Left cardiac atrium (tissue), 4 donors: ENCODE results near the gene TRIM45. TPM values are rescaled to one million over a fixed set of nuclear protein-coding genes. Genes with fewer than 3 reads are reported as not detected.
"Not testable (repeated sequence)": the region's sequence is repeated elsewhere in the genome, so short reads cannot be mapped to it uniquely, and the experiment has no call there.

Experiments used
- ATAC-seq, 2 donors: fragments of 200-7000 bp; cut with Tn5 transposase; one replicate each; pipeline ENCODE4 v1.9.1; 2020; ENCODE audit warnings: mild to moderate bottlenecking in 2 of 2, moderate library complexity in 2 of 2
- DNase-seq: peaks from one replicate; pipeline ENCODE4 v3.0.0-alpha.2; 2020
- intact Hi-C, 2 donors: fragments of 100-400 bp; cut with DNase I; formaldehyde crosslinking; loops; one replicate each; pipeline versions ENCODE4 v1.14.1 to v1.15.1; 2022 to 2023
- long read RNA-seq: library from polyadenylated mRNA; unstranded; transcript quantifications from one replicate; pipeline ENCODE4 v2.0.0, GENCODE V29; 2021
- total RNA-seq, 2 donors: library from RNA; stranded (reverse); fragmentation: NEBNext Ultra II Directional; extraction: Animal tissue kit (Norgen Biotek cat#: 25700); gene quantifications; one replicate each; pipeline ENCODE4 v1.2.1, GENCODE V29; 2021
- donor health status: DM: no; HTN: yes; CAD: no.
- donor health status: DM: no; HTN: yes; CAD: no; lungs with severe emphysema.
- donor health status: DM: yes; HTN: yes; CAD: no.
- donor health status: Dilated cardiomyopathy.

TRIM45 gene
- 10 to 100 TPM in 1 of 2 donors, 1 to 10 TPM in 1; 8.2 to 14.3 TPM for total RNA-seq
- long read RNA-seq, partial matches to known transcripts: 2 of 13 reads
- long read RNA-seq, other reads (novel, unspliced or antisense): 10 of 13 reads

DNA sequence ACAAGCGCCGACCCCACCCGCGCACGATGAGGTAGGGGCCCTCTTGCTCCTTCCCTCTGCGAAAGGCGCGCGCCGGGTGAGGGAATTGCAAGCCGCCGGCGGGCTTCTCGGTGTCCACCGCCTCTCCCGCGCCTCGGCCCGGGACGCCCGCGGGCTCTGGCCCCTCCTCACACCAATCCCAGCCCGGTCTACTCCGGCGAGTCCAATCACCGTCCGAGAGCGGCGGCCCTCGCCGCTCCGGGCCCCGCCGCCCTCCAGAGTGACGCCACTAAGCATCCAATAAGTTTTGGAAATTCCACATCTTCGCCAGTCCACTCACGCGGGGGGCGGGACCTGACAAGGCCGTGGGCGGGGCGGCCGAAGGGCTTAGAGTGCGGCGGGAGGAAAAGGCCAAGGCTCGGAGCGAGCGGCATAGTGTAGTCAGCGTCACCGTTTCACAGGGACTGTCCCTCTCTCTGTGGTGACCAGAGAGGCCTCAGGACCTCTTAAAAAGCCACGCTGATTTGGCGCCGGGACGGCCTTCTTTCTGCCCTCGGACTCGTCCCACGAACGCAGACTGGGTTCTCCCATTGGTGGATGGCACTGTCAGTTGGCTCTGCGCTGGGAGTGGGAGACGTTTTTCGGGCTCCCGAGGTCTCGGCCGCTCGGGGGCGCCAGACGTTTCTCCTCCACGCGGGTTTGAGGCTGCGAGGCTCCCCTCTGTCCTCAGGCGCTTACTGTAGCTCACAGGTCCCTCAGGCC lies at the start of gene TRIM45:
Gene TRIM45, minus strand, starts transcription at position 161 of the 741 bp plus-strand sequence. CDS start 548 bp downstream, outside the sequence.
- peak; percentile 97 to 99 for ATAC-seq
- intact Hi-C loops: loop anchor here in 1 of 2 donors (5.0 to 10.0 kb wide), 3 partner anchors 113 to 246 kb away; partner anchors contain the start of gene MAN1A2
- DNase-seq: peak; percentile 97

- no peak for DNase-seq
- ATAC-seq: no peak
- intact Hi-C loops: no loop called here
These were observed 48.5 kb upstream of the TRIM45 start for GRCh38 chr1:117169871-117170596.

GRCh38 chr1:117167402-117167801 lies 45.9 kb upstream of the TRIM45 start:
- DNase-seq: no peak
- intact Hi-C loops: no loop called here
- no peak for ATAC-seq

- intact Hi-C loops: no loop called here
- no peak for ATAC-seq
- no peak for DNase-seq
These were observed 44.5 kb upstream of the TRIM45 start for GRCh38 chr1:117166076-117166475.

GRCh38 chr1:117164209-117164608 lies 42.7 kb upstream of the TRIM45 start:
- DNase-seq (no peak), ATAC-seq (no peak)
- intact Hi-C loops: no loop called here

DNA sequence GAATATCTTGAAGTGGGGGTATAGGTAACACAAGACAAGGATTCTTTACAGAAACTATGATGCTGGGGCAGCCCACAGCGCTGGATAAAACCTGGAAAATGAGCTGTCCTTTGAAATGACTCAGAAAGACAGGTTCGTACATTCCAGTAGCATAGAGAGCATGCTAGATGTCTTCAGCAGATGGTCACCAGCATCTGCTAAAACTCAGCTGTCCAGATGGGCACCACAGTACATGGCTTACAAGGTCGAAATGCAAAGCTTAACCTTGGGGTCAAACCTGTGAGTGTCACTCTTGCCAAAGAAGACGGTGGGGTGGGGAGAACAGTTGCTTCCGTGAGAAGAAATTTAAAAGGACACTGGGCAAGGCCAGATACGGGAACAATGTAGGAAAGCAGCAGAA lies 41.3 kb upstream of the TRIM45 start:
- DNase-seq: no peak
- intact Hi-C loops: no loop called here
- no peak for ATAC-seq

- no peak for DNase-seq
- no peak for ATAC-seq
- intact Hi-C loops: no loop called here
These were observed 40.3 kb upstream of the TRIM45 start for GRCh38 chr1:117161887-117162286.

DNA sequence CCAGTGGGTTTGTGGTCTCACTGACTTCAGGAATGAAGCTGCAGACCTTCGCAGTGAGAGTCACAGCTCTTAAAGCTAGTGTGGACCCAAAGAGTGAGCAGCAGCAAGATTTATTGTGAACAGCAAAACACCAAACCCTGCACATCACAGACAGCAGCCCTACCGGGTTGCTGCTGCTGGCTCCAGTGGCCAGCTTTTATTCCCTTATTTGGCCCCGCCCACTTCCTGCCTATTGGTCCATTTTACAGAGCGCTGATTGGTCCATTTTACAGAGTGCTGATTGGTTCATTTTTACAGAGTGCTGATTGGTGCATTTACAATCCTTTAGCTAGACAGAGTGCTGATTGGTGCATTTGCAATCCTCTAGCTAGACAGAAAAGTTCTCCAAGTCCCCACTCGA lies 29.8 kb upstream of the TRIM45 start:
- intact Hi-C loops, ATAC-seq, DNase-seq: not testable (repeated sequence)

DNA sequence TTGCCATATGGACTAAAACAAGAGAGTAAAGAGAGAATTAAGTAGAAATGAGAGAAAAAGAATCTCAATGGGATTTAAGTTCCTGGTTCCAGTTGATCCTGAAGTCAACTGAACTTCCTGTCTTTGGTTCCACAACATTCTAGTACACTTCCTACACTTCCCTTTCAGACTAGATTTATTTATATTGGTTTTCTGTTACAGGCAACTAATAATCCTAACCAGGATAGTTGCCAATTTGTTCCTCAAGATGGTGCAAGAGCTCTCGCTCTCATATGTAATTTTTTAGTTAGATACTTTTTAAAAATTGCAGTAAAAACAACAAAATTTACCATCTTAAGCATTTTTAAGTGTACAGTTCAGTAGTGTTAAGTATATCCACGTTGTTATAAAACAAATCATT lies 28.8 kb upstream of the TRIM45 start:
- DNase-seq (no peak), ATAC-seq (no peak)
- intact Hi-C loops: no loop called here

DNA sequence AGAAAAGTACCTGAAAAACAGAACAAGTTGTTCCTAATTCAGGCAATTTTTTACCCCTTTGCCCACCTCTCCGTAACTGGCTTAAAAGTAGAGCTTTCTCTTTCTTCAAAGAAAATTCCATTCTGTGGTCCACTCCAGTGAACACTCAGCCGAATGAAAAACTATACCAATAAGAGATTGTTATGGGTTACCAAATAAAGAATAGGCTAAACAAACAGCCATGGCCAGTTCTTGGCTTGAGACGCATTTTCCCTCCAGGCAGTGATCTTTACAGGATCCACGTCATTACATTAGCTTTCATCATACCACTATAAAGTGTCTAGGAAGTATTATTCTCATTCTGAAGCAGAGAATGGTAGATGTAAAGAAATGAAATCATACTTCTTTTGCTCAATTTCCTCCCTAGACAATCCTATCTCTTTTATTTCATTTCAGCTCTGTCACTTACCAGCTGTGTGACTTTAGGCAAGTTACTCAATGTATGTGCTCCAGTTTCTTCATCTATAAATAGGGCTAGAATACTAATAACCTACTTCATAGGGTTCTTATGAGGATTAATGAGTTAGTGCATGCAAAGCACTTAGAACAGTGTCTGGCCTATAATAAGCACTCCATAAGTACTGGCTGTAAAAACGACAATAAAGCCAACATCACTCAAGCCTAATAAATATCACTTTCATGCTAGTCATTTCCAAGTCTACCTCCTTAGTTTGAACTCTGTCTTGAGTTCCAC lies 26.5 kb upstream of the TRIM45 start:
- ATAC-seq: no peak
- intact Hi-C loops: no loop called here
- no peak for DNase-seq

GRCh38 chr1:117147341-117147831 lies 25.8 kb upstream of the TRIM45 start:
- ATAC-seq (no peak), DNase-seq (no peak)
- intact Hi-C loops: no loop called here

DNA sequence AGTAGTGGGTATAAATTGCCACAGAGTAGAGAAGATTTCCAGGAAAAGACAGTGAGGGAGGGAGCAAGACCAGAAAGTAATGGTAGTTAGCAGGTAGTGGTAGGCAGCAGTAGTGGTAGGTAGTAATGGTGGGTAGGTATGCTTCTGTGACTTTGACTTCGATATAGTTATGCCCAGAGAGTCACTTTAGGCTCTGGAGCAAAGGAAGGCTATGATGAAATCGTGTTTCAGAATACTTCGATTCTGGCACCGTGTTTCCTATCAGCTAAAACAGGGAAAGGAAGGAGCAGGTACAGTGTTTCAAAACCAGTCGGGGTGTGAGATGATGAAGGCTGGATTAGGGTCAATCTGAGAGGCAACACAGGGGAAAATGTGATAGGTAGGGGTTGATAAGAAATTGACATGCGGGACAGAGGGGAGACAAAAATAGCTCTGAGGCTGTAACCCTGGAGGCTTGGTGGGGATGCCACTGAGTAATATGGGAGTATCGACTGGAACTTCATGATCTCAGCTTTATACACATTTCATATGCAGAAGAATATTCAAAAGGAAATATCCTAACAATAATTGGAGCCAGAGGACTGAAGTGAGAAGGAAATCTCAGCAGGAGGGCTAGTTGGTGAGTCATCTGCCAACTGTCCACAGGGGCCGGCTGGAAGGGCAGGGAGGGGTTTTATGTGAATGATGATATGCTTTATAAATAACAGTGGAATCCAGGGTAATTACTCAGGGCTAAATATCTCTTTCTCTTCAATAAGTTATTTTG lies 25.2 kb upstream of the TRIM45 start:
- intact Hi-C loops: no loop called here
- peak; percentile 32 for DNase-seq
- peak; percentile 70 to 77 for ATAC-seq

DNA sequence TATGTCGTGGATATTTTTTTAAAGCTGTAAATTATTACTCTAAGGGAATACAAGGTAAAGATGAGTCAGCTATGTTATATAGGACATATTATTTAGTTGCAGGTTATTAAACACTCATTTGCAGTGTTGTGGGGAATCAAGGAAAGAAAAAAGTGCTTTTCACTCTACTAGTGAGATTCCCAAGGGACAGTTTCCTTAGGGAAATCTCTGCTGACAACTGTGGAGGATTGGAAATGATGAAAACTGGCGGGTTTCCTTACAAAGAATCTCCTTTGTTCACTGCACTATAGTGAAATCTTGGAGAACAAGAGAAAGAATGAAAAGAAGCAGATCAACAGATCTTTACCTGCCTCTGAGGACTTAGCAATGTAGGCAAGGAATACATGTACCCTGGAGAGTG lies 24.5 kb upstream of the TRIM45 start:
- no peak for ATAC-seq
- intact Hi-C loops: no loop called here
- no peak for DNase-seq

GRCh38 chr1:117143871-117144270 lies 22.3 kb upstream of the TRIM45 start:
- intact Hi-C loops: no loop called here
- DNase-seq: no peak
- ATAC-seq: peak; percentile 39 to 45

- no peak for DNase-seq
- intact Hi-C loops: no loop called here
- no peak for ATAC-seq
These were observed 21.6 kb upstream of the TRIM45 start for GRCh38 chr1:117143172-117143571.

DNA sequence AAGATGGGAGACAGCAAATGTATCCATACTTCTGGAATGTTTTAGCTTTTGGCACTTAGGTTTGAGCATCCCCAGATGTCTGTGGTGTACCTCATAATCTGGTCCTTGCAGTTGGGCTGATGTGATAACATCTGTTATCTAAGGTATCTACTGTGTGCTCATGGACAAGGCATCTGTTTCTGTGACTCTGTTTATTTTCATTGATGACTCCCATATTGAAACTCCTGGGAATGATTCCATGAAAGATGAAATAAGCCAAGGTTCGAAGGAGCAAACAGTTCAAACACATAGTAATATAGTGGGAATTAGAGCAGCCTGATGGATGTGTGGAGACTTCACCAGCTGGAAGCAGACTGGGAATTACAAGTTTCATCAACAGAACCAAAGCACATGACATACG lies 20.7 kb upstream of the TRIM45 start:
- intact Hi-C loops: no loop called here
- no peak for ATAC-seq
- no peak for DNase-seq

GRCh38 chr1:117138561-117138960 lies 17.0 kb upstream of the TRIM45 start:
- ATAC-seq (no peak), DNase-seq (no peak)
- intact Hi-C loops: no loop called here

GRCh38 chr1:117138106-117138505 lies 16.6 kb upstream of the TRIM45 start:
- ATAC-seq (no peak), DNase-seq (no peak)
- intact Hi-C loops: no loop called here

DNA sequence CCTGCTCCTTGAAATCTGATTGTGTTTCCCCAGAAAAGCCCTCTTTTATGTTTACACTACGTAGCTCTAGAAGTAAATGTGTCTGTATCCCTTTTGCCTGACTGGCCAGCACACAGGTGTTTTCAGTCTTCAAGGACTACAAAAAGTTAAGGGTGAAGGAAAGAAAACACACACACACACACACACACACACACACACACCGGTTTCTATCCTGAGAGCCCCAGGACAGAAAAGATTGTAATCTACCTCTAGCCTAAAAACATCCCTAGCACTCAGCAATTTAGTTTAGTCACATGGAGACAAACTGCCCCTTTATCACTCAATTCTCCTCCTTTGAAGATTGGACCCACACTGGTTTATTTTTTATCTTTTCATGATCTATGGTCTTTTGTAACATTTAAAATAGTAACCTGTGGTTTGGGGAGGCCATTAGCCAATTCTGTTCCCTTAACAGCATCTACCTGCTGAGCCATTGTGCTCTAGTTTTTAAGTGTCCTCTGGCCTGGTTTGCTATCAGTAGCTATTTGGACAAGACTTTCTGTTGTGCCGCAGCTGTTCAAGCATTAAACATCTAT lies 15.8 kb upstream of the TRIM45 start:
- DNase-seq (no peak), ATAC-seq (no peak)
- intact Hi-C loops: no loop called here
